ENCODE data around the gene ZEB2. TPM values are rescaled to one million over a fixed set of nuclear protein-coding genes. Genes with fewer than 3 reads are reported as not detected.

Gene ZEB2
- total RNA-seq, 4 donors from 2014 or later: 35.9 to 177 (median 120) TPM

DNA sequence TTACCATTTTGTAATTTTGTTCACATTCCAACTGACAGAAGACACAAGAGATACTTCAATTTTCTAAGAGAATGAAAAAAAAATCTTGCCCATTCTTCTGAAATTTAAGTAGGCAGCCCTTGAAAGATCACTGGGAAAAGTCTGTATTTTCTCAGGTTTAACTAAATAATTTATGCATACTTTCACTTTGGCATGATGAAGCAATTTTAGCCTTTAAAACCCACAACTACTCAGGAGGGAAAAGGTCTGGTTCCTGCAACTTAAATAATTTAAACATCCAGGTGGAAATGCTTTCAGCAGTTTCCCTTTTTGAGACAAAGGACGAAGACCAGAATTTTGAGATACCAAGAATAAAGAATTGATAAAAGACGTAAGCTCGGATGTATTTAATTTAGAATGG, 61.4 kb downstream of the ZEB2 start:
- H3K27me3 ChIP-seq: no peaks in the 10 kb centered on the region
- no peak overlapping the region for H3K27ac ChIP-seq
- H3K36me3 ChIP-seq: no peaks in the 10 kb centered on the region
- no peak for DNase-seq
- intact Hi-C loops (cut with DNase I; ENCODE audit: low total_unique reads): no loop called here
- no peak for TF ChIP-seq POLR2A (IDR thresholded peaks at IDR 0.05)
- TF ChIP-seq, protein P1, sequence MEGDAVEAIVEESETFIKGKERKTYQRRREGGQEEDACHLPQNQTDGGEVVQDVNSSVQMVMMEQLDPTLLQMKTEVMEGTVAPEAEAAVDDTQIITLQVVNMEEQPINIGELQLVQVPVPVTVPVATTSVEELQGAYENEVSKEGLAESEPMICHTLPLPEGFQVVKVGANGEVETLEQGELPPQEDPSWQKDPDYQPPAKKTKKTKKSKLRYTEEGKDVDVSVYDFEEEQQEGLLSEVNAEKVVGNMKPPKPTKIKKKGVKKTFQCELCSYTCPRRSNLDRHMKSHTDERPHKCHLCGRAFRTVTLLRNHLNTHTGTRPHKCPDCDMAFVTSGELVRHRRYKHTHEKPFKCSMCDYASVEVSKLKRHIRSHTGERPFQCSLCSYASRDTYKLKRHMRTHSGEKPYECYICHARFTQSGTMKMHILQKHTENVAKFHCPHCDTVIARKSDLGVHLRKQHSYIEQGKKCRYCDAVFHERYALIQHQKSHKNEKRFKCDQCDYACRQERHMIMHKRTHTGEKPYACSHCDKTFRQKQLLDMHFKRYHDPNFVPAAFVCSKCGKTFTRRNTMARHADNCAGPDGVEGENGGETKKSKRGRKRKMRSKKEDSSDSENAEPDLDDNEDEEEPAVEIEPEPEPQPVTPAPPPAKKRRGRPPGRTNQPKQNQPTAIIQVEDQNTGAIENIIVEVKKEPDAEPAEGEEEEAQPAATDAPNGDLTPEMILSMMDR (IDR thresholded peaks at IDR 0.05): no peak
- no peak overlapping the region for H3K4me3 ChIP-seq
- H3K4me1 ChIP-seq: no peaks in the 10 kb centered on the region
- no peaks in the 10 kb centered on the region for H3K9me3 ChIP-seq

DNA sequence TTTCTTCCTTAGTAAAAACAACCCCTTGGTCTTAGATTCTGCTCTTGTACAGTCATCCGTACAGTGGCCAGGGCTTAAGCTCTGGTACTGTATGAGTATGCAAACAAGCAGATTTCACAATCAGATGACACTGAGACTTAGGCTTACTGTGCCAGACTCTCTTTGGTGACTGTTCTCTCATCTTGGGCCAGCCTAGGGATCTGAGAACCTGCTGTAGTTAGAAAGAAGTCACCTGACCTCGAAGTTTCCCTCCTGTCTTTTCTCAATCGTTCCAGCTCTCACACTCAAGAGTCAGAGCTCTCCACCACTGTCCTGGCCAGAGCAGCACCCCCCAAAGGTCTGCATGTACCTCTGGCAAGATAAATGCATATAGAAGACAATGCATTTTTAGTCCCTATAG, 63.2 kb downstream of the ZEB2 start:
- H3K27ac ChIP-seq: peak overlapping the region in 1 of 2 donors; percentile 17
- no peaks in the 10 kb centered on the region for H3K36me3 ChIP-seq
- H3K9me3 ChIP-seq: no peaks in the 10 kb centered on the region
- H3K4me3 ChIP-seq: no peak overlapping the region
- no peak for TF ChIP-seq POLR2A (IDR thresholded peaks at IDR 0.05)
- TF ChIP-seq, protein P1 (IDR thresholded peaks at IDR 0.05): no peak
- no peaks in the 10 kb centered on the region for H3K27me3 ChIP-seq
- intact Hi-C loops (cut with DNase I; ENCODE audit: low total_unique reads): no loop called here
- H3K4me1 ChIP-seq: no peaks in the 10 kb centered on the region
- no peak for DNase-seq

DNA sequence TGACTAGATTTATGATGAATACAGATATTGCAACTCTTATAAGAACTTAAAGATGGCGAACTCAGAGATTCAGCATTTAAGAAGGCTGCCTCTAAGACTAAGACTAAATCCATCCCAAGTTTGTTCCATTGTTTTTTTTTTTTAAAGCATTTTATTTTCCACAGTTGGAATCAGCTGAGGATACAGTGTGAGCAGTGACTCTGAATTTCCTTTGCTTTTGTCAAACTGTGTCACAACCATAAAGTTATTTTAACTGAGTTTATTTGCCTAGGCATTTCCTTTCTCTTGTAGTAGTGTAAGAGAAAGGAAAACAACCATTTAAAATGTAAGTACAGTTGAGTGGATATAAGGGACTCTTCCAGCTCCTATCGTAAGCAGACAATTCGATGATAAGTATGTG, 63.9 kb downstream of the ZEB2 start:
- H3K27ac ChIP-seq: no peak overlapping the region
- no peak for DNase-seq
- no peak overlapping the region for H3K4me3 ChIP-seq
- H3K27me3 ChIP-seq: no peaks in the 10 kb centered on the region
- no peak for TF ChIP-seq POLR2A (IDR thresholded peaks at IDR 0.05)
- TF ChIP-seq, protein P1 (IDR thresholded peaks at IDR 0.05): no peak
- intact Hi-C loops (cut with DNase I; ENCODE audit: low total_unique reads): no loop called here
- H3K4me1 ChIP-seq: no peaks in the 10 kb centered on the region
- H3K9me3 ChIP-seq: no peaks in the 10 kb centered on the region
- no peaks in the 10 kb centered on the region for H3K36me3 ChIP-seq

DNA sequence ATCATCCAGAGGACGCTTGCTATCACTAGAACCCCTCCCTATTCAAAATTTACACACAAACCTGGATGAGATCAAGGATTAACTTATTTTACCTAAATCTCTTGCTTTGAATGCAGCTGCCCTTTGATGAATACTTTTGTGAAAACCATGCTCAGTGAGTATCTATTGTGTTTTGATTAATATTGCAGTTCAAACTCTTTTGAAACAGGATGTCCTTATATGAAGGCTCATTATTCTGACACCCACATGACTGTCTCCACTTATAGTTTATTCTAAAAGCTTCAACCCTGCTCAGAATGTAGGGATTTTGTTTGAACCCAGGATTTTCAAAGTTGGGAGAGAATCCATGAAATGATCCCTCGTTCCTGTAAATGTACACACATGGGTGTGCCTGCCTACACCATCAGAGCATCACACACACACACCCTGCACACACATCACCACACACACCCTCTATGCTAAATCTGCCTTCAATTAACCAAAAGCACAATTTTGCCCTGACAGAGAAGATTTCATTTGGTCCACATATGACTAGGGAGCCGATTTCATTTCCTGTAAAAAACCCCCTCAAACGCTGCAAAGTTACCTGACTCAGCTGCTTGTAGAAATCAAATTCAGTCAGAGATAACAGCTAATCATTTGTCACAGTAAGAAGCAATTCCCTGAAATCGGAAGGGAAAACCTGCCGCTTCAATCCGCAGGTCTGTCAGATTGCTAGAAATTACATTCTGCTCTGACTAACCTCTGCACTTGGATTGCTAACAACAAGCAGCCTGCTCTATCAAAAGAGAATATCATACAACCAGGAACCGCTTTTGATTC, 65.2 kb downstream of the ZEB2 start:
- no peaks in the 10 kb centered on the region for H3K27me3 ChIP-seq
- H3K4me1 ChIP-seq: no peaks in the 10 kb centered on the region
- TF ChIP-seq, protein P1 (IDR thresholded peaks at IDR 0.05): no peak
- TF ChIP-seq POLR2A (IDR thresholded peaks at IDR 0.05): no peak
- no peak for DNase-seq
- no peaks in the 10 kb centered on the region for H3K9me3 ChIP-seq
- no peak overlapping the region for H3K4me3 ChIP-seq
- peak overlapping the region in 1 of 2 donors; percentile 51 for H3K27ac ChIP-seq
- intact Hi-C loops (cut with DNase I; ENCODE audit: low total_unique reads): no loop called here
- no peaks in the 10 kb centered on the region for H3K36me3 ChIP-seq

DNA sequence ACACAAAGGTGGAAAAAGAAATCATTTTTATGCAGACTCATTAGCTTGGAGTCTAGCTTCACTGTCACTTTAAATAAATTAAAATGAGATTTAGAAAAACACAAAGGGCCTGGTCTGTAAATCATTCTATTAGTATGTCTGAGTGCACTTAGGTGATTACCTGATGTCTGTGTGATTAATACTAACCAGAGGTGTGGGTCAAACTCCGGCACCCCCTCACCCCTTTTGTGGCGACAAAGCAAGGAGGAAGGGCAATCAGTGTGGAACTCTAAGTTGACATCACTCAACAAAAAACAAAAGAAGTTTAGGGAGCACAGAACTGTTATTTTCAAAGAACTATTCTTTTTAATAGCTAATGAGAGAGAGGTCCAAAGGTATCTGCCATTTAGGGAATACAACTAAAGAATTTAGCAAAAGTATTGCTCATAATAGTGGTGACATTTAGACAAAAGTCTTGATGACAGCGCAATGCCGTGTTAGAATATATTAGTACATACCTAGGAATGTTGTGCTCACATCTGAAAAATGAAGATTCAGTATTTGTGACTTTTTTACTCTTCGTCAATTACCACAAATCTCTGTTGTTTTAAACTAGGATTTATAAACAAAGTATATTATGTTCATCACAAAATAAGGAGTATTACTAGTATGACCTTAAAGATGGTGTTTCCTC, 66.3 kb downstream of the ZEB2 start:
- Histone ChIP-seq H3K36me3 (no peaks in the 10 kb centered on the region), H3K27me3 (no peaks in the 10 kb centered on the region), H3K9me3 (no peaks in the 10 kb centered on the region), H3K4me3 (no peak overlapping the region), H3K4me1 (peaks cover 0 to 3% of the 10 kb centered on the region in 2 donors), H3K27ac (peak overlapping the region in 1 of 2 donors; percentile 51)
- no peak for DNase-seq
- TF ChIP-seq POLR2A (IDR thresholded peaks at IDR 0.05): no peak
- TF ChIP-seq, protein P1 (IDR thresholded peaks at IDR 0.05): no peak
- intact Hi-C loops (cut with DNase I; ENCODE audit: low total_unique reads): no loop called here

Data from uterus (tissue), 4 donors.